ENCODE measurements around the gene METTL16. TPM values are rescaled to one million over a fixed set of nuclear protein-coding genes. Genes with fewer than 3 reads are reported as not detected.
"Not testable (repeated sequence)": the region's sequence is repeated elsewhere in the genome, so short reads cannot be mapped to it uniquely, and the experiment has no call there.

METTL16 gene
- total RNA-seq, 4 donors from 2014 or later, result 25.1 to 118 (median 49.3) TPM

DNA sequence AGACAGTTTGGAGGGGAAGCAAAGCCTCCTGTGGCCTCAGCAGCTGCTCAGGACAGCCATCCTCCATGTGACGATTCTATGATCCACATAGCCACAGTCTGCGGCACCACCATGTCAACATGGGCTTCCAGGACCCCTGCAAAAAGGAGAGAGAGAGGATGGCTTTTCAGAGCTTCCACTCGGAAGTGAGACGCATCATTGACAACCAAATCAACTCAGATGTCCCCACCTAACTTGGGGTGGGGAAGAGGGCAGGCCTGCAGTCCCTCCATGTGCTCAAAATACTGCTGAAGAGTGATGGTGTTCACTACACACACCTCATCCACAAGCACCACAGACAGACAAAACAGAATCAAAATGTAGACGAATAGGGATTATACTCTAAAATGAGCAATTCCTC, 5.9 kb upstream of the METTL16 start:
- H3K36me3 ChIP-seq, result no peaks in the 10 kb centered on the region
- no peaks in the 10 kb centered on the region for H3K4me1 ChIP-seq
- no peak overlapping the region for H3K4me3 ChIP-seq
- no peaks in the 10 kb centered on the region for H3K27me3 ChIP-seq
- H3K9me3 ChIP-seq, result no peaks in the 10 kb centered on the region
- H3K27ac ChIP-seq, result no peak overlapping the region
- DNase-seq, result no peak
- TF ChIP-seq, protein P1, sequence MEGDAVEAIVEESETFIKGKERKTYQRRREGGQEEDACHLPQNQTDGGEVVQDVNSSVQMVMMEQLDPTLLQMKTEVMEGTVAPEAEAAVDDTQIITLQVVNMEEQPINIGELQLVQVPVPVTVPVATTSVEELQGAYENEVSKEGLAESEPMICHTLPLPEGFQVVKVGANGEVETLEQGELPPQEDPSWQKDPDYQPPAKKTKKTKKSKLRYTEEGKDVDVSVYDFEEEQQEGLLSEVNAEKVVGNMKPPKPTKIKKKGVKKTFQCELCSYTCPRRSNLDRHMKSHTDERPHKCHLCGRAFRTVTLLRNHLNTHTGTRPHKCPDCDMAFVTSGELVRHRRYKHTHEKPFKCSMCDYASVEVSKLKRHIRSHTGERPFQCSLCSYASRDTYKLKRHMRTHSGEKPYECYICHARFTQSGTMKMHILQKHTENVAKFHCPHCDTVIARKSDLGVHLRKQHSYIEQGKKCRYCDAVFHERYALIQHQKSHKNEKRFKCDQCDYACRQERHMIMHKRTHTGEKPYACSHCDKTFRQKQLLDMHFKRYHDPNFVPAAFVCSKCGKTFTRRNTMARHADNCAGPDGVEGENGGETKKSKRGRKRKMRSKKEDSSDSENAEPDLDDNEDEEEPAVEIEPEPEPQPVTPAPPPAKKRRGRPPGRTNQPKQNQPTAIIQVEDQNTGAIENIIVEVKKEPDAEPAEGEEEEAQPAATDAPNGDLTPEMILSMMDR (IDR thresholded peaks at IDR 0.05), result no peak
- no peak for TF ChIP-seq POLR2A (IDR thresholded peaks at IDR 0.05)
- intact Hi-C loops (cut with DNase I; ENCODE audit: low total_unique reads), result no loop called here

DNA sequence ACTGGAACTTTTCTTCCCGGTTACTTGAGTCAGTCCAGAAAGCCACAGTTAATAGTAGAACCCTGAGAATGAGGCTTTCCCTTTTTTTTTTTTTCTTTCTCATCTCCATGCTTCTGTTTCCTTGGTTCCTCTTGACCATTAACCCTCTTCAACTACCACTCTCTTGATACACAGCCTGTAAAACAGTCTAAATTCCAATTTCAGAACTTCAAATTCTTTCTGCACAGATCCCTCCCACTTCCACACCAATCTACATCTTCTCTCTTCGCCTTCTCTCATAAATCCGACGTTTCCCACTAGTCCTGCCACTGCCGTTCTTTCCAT, 588 bp downstream of the METTL16 start:
- Histone ChIP-seq H3K27me3 (no peaks in the 10 kb centered on the region), H3K27ac (peak overlapping the region; percentile 84 to 94), H3K4me3 (peak overlapping the region; percentile 48 to 84), H3K9me3 (no peaks in the 10 kb centered on the region), H3K4me1 (peaks cover 2 to 14% of the 10 kb centered on the region in 2 donors), H3K36me3 (no peaks in the 10 kb centered on the region)
- intact Hi-C loops (cut with DNase I; ENCODE audit: low total_unique reads), result no loop called here
- no peak for DNase-seq
- TF ChIP-seq, protein P1 (IDR thresholded peaks at IDR 0.05), result no peak
- TF ChIP-seq POLR2A (IDR thresholded peaks at IDR 0.05), result no peak

DNA sequence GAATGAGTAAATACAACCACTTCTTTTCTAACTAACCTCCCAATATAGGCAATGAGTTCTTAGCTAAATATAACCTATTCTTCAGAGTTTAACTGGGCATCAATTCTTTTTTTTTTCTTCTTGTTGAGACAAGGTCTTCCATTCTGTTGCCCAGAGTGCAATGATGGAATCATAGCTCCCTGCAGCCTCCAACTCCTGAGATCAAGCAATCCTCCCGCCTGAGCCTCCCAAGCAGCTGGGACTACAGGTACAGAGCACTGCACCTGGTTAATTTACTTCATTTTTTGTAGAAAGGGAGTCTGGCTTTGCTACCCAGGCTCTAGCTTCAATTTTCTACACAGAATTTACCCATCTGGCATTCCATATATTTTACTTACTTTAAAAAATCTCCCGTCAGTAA, 1.1 kb downstream of the METTL16 start:
- DNase-seq, result no peak
- no peak for TF ChIP-seq POLR2A (IDR thresholded peaks at IDR 0.05)
- TF ChIP-seq, protein P1 (IDR thresholded peaks at IDR 0.05), result no peak
- H3K9me3 ChIP-seq, result no peaks in the 10 kb centered on the region
- H3K27ac ChIP-seq, result peak overlapping the region; percentile 84 to 94
- no peaks in the 10 kb centered on the region for H3K27me3 ChIP-seq
- peaks cover 2 to 14% of the 10 kb centered on the region in 2 donors for H3K4me1 ChIP-seq
- peak overlapping the region; percentile 48 to 84 for H3K4me3 ChIP-seq
- intact Hi-C loops (cut with DNase I; ENCODE audit: low total_unique reads), result no loop called here
- no peaks in the 10 kb centered on the region for H3K36me3 ChIP-seq

DNA sequence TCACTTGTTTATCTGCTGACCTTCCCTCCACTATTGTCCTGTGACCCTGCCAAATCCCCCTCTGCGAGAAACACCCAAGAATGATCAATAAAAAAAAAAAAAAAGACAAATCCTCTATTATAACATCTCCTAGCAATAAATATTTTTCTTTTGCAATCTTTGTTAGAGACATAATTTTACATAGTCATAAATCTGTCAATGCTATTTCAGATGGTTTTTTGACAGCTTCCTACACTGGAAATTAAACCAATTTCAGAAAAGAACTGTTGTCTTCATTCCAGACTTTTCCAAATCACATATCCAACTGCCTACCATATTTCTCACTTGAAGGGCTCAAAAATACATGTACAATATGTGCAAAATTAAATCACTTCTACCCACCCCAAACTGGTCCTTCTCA, 3.7 kb downstream of the METTL16 start:
- intact Hi-C loops (cut with DNase I; ENCODE audit: low total_unique reads), result no loop called here
- Histone ChIP-seq H3K36me3 (no peaks in the 10 kb centered on the region), H3K9me3 (no peaks in the 10 kb centered on the region), H3K4me1 (peaks cover 2 to 14% of the 10 kb centered on the region in 2 donors), H3K27ac (no peak overlapping the region), H3K4me3 (no peak overlapping the region), H3K27me3 (no peaks in the 10 kb centered on the region)
- DNase-seq, result no peak
- no peak for TF ChIP-seq POLR2A (IDR thresholded peaks at IDR 0.05)
- TF ChIP-seq, protein P1 (IDR thresholded peaks at IDR 0.05), result no peak

DNA sequence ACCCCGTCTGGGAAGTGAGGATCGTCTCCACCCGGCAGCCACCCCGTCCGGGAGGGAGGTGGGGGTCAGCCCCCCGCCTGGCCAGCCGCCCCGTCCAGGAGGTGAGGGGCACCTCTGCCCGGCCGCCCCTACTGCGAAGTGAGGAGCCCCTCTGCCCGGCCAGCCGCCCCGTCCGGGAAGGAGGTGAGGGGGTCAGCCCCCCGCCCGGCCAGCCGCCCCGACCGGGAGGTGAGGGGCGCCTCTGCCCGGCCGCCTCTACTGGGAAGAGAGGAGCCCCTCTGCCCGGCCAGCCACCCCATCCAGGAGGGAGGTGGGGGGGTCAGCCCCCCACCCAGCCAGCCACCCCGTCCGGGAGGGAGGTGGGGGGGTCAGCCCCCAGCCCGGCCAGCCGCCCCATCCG, 4.7 kb downstream of the METTL16 start:
- DNase-seq; H3K27me3 ChIP-seq; H3K36me3 ChIP-seq; H3K27ac ChIP-seq; intact Hi-C loops (cut with DNase I; ENCODE audit: low total_unique reads); H3K4me3 ChIP-seq; H3K9me3 ChIP-seq: not testable (repeated sequence)
- peaks cover 2 to 14% of the 10 kb centered on the region in 2 donors for H3K4me1 ChIP-seq

DNA sequence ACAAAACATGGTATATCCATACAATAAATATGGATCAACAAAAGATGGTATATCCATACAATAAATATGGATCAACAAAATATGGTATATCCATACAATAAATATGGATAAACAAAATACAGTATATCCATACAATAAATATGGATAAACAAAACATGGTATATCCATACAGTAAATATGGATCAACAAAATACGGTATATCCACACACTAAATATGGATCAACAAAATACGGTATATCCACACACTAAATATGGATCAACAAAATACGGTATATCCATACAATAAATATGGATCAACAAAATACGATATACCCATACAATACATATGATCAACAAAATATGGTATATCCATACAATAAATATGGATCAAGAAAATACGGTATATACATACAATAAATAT, 8.1 kb downstream of the METTL16 start:
- TF ChIP-seq, protein P1 (IDR thresholded peaks at IDR 0.05), result no peak
- no peak for TF ChIP-seq POLR2A (IDR thresholded peaks at IDR 0.05)
- no peak for DNase-seq
- intact Hi-C loops (cut with DNase I; ENCODE audit: low total_unique reads), result no loop called here
- H3K4me1 ChIP-seq, result peaks cover 0 to 3% of the 10 kb centered on the region in 2 donors
- H3K36me3 ChIP-seq, result no peaks in the 10 kb centered on the region
- no peaks in the 10 kb centered on the region for H3K27me3 ChIP-seq
- no peaks in the 10 kb centered on the region for H3K9me3 ChIP-seq
- no peak overlapping the region for H3K27ac ChIP-seq
- no peak overlapping the region for H3K4me3 ChIP-seq

All from uterus (tissue), 4 donors.